ENCODE measurements around the gene ELOVL1. TPM values are rescaled to one million over a fixed set of nuclear protein-coding genes. Genes with fewer than 3 reads are reported as not detected.

Gene ELOVL1
- total and polyA plus RNA-seq, 4 donors, result 12.8 to 50.3 (median 35.3) TPM

- no peaks in the 10 kb centered on the region for H3K36me3 ChIP-seq (ENCODE audit: control insufficient read depth in 4 of 4, insufficient read depth in 3 of 4, low read depth in 1 of 4, low read length in 3 of 4)
- WGBS, result 95% methylated on average over 6 of the region's 6 CpGs
These were observed 28.1 kb downstream of the ELOVL1 start for GRCh38 chr1:43339584-43340232.

DNA sequence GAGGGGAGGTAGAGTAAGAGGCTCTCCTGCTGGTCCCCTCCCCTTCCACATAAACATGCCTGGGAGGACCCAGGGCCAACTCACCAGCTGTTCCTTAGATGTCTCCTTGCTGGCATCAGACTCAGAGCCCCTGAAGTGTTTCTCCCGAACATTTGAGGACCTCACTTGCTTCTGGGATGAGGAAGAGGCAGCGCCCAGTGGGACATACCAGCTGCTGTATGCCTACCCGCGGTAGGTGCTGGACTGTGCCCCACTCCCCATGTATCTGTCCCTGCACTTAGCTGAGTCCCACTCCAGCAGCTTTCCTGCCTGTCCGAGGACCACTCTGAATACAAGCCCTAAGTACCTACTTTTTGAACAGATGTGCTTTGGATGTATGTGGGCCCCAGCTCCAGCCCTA is 29.8 kb downstream of the ELOVL1 start:
- Histone ChIP-seq H3K27ac (ENCODE audit: low read depth in 1 of 2, low read length in 2 of 2) (no peak overlapping the region), H3K36me3 (ENCODE audit: control insufficient read depth in 4 of 4, insufficient read depth in 3 of 4, low read depth in 1 of 4, low read length in 3 of 4) (no peaks in the 10 kb centered on the region), H3K27me3 (ENCODE audit: control insufficient read depth in 4 of 4, insufficient read depth in 4 of 4, low read length in 3 of 4) (no peaks in the 10 kb centered on the region), H3K4me1 (ENCODE audit: control insufficient read depth in 4 of 4, insufficient read depth in 4 of 4, low read length in 3 of 4) (no peaks in the 10 kb centered on the region), H3K9ac (ENCODE audit: low read depth in 1 of 2, low read length in 2 of 2) (no peak overlapping the region), H3K9me3 (ENCODE audit: control insufficient read depth in 4 of 4, low read length in 3 of 4) (no peaks in the 10 kb centered on the region), H3K4me3 (ENCODE audit: low read depth in 1 of 3, low read length in 3 of 3) (no peak overlapping the region)
- no peak for DNase-seq (ENCODE audit: low spot score)
- TF ChIP-seq CTCF (IDR thresholded peaks at IDR 0.05; ENCODE audit: low read depth, low read length, missing input control), result no peak
- no peak for TF ChIP-seq EGR1 (IDR thresholded peaks at IDR 0.05; ENCODE audit: low read depth in 2 of 2)
- no peak for TF ChIP-seq REST (IDR thresholded peaks at IDR 0.05)
- TF ChIP-seq ZBTB33 (IDR thresholded peaks at IDR 0.05), result no peak
- no peak for TF ChIP-seq JUND (IDR thresholded peaks at IDR 0.05)
- TF ChIP-seq HNF4G (IDR thresholded peaks at IDR 0.05), result no peak
- no peak for TF ChIP-seq RXRA (IDR thresholded peaks at IDR 0.05)
- no peak for TF ChIP-seq FOXA2 (IDR thresholded peaks at IDR 0.05)
- no peak for TF ChIP-seq FOXA1 (IDR thresholded peaks at IDR 0.05)
- no peak for TF ChIP-seq SP1 (IDR thresholded peaks at IDR 0.05)
- no peak for TF ChIP-seq NR2F2 (IDR thresholded peaks at IDR 0.05)
- no peak for TF ChIP-seq RAD21 (IDR thresholded peaks at IDR 0.05)
- TF ChIP-seq HNF4A (conservative IDR thresholded peaks at IDR 0.05), result no peak
- no peak for TF ChIP-seq GABPA (IDR thresholded peaks at IDR 0.05 in 1 of 2, conservative IDR thresholded peaks at IDR 0.05 in 1 of 2)
- TF ChIP-seq YY1 (IDR thresholded peaks at IDR 0.05), result no peak
- TF ChIP-seq MAX (IDR thresholded peaks at IDR 0.05), result no peak
- WGBS, result 82% methylated on average over 5 of the region's 5 CpGs

More at GRCh38 chr1:43339584-43340232, 28.1 kb downstream of the ELOVL1 start:
- no peak for DNase-seq (ENCODE audit: low spot score)
- Histone ChIP-seq H3K9me3 (ENCODE audit: control insufficient read depth in 4 of 4, low read length in 3 of 4) (no peaks in the 10 kb centered on the region), H3K4me1 (ENCODE audit: control insufficient read depth in 4 of 4, insufficient read depth in 4 of 4, low read length in 3 of 4) (peaks cover 0 to 9% (median 5%) of the 10 kb centered on the region in 4 donors), H3K9ac (ENCODE audit: low read depth in 1 of 2, low read length in 2 of 2) (no peak overlapping the region), H3K27ac (ENCODE audit: low read depth in 1 of 2, low read length in 2 of 2) (no peak overlapping the region), H3K4me3 (ENCODE audit: low read depth in 1 of 3, low read length in 3 of 3) (no peak overlapping the region), H3K27me3 (ENCODE audit: control insufficient read depth in 4 of 4, insufficient read depth in 4 of 4, low read length in 3 of 4) (no peaks in the 10 kb centered on the region)
- TF ChIP-seq RAD21 (IDR thresholded peaks at IDR 0.05) (no peak), HNF4G (IDR thresholded peaks at IDR 0.05) (no peak), EGR1 (IDR thresholded peaks at IDR 0.05; ENCODE audit: low read depth in 2 of 2) (no peak), CTCF (IDR thresholded peaks at IDR 0.05; ENCODE audit: low read depth, low read length, missing input control) (no peak), JUND (IDR thresholded peaks at IDR 0.05) (no peak)
